WTC11 (cell line): Measurements from ENCODE around the gene PROSER3. TPM values are rescaled to one million over a fixed set of nuclear protein-coding genes. Genes with fewer than 3 reads are reported as not detected.
A peak's percentile ranks its signal among the peaks of the same experiment; 100 is the strongest.

Experiments used
- ATAC-seq: fragments of 200-7000 bp; cut with Tn5 transposase; 2 replicates; pipeline ENCODE4 v1.10.0; 2021; ENCODE audit warnings: mild to moderate bottlenecking, moderate library complexity
- CTCF ChIA-PET: fragments of 300-600 bp; sonication (Branson Sonifier 250); formaldehyde crosslinking; loops from one replicate; lab custom pipeline; 2021; ENCODE audit warnings: antibody characterized with exemption; lab: Charles Lee
- POLR2A ChIA-PET: fragments of 350-600 bp; sonication (Branson Sonifier 250); formaldehyde crosslinking; loops from one replicate; lab custom pipeline; 2021; ENCODE audit warnings: antibody characterized with exemption; lab: Charles Lee
- DNase-seq: peaks from one replicate; pipeline ENCODE4 v3.0.0; 2021; ENCODE audit warnings: low spot score
- H3K27ac Mint-ChIP-seq: 2 replicates; pipeline ENCODE4 v1.8.0; 2021; ENCODE audit warnings: mixed read lengths
- H3K27me3 Mint-ChIP-seq: 2 replicates; pipeline ENCODE4 v1.8.0; 2021; ENCODE audit warnings: low read depth, mild to moderate bottlenecking, moderate library complexity, mixed read lengths
- H3K36me3 Mint-ChIP-seq: 2 replicates; pipeline ENCODE4 v1.8.0; 2021; ENCODE audit warnings: mixed read lengths
- H3K4me1 Mint-ChIP-seq: 2 replicates; pipeline ENCODE4 v1.8.0; 2022; ENCODE audit warnings: mixed read lengths
- H3K4me3 Mint-ChIP-seq: 2 replicates; pipeline ENCODE4 v1.8.0; 2021; ENCODE audit warnings: mild to moderate bottlenecking, moderate library complexity, mixed read lengths
- H3K9me3 Mint-ChIP-seq: 2 replicates; pipeline ENCODE4 v1.8.0; 2021; ENCODE audit warnings: mixed read lengths
- ATF1 ChIP-seq: sonication (generic); formaldehyde crosslinking; IDR thresholded peaks from 2 replicates; pipeline ENCODE4 v1.8.1; 2023; ENCODE audit warnings: mild to moderate bottlenecking, moderate library complexity, missing genetic modification reagents
- E2F1 ChIP-seq: sonication (generic); formaldehyde crosslinking; IDR thresholded peaks from 2 replicates; pipeline ENCODE4 v1.8.0; 2022; ENCODE audit warnings: mild to moderate bottlenecking, missing genetic modification reagents
- FOXK1 ChIP-seq: sonication (generic); formaldehyde crosslinking; IDR thresholded peaks from 2 replicates; pipeline ENCODE4 v1.8.0; 2022; ENCODE audit warnings: mild to moderate bottlenecking, moderate library complexity, missing genetic modification reagents
- GABPB1 ChIP-seq: sonication (generic); formaldehyde crosslinking; IDR thresholded peaks from 2 replicates; pipeline ENCODE4 v1.8.1; 2023; ENCODE audit warnings: mild to moderate bottlenecking, missing genetic modification reagents
- JAZF1 ChIP-seq: fragments of 250-450 bp; sonication (Bioruptor Pico); IDR thresholded peaks from 2 replicates; pipeline ENCODE4 v1.9.0; 2021; ENCODE audit warnings: moderate library complexity, mild to moderate bottlenecking, inconsistent platforms
- JUN ChIP-seq: sonication (generic); formaldehyde crosslinking; IDR thresholded peaks from 2 replicates; pipeline ENCODE4 v1.8.0; 2023; ENCODE audit warnings: mild to moderate bottlenecking, missing genetic modification reagents
- MXD4 ChIP-seq: fragments of 250-450 bp; sonication (Bioruptor Pico); IDR thresholded peaks from 2 replicates; pipeline ENCODE4 v1.8.0; 2021; ENCODE audit warnings: mild to moderate bottlenecking, moderate library complexity, borderline replicate concordance
- USF1 ChIP-seq: sonication (generic); formaldehyde crosslinking; IDR thresholded peaks from 2 replicates; pipeline ENCODE4 v1.8.0; 2022; ENCODE audit warnings: mild to moderate bottlenecking, missing genetic modification reagents
- ZBTB21 ChIP-seq: sonication (generic); formaldehyde crosslinking; IDR thresholded peaks from 2 replicates; pipeline ENCODE4 v1.8.1; 2023; ENCODE audit warnings: mild to moderate bottlenecking, missing genetic modification reagents, borderline replicate concordance
- ZNF263 ChIP-seq: sonication (generic); formaldehyde crosslinking; IDR thresholded peaks from 2 replicates; pipeline ENCODE4 v1.8.1; 2022; ENCODE audit warnings: low read depth, mild to moderate bottlenecking, moderate library complexity, missing genetic modification reagents
- total RNA-seq: library from RNA; stranded (reverse); gene quantifications from 3 replicates; pipeline ENCODE4 v1.2.3, GENCODE V29; 2021
- TF ChIP-seq, protein P1 (sequence below): sonication (generic); formaldehyde crosslinking; IDR thresholded peaks from 2 replicates; pipeline ENCODE4 v1.8.1; 2022; ENCODE audit warnings: mild to moderate bottlenecking, moderate library complexity, missing genetic modification reagents
- TF ChIP-seq, protein P2 (sequence below): fragments of 250-450 bp; sonication (Bioruptor Pico); IDR thresholded peaks from 2 replicates; pipeline ENCODE4 v1.9.0; 2021; ENCODE audit warnings: mild to moderate bottlenecking

Gene PROSER3
- total RNA-seq, 1 experiment from 2014 or later = 32.9 TPM

- TF ChIP-seq MXD4 (CRISPR knock-in tag) = no peak
- no peak for TF ChIP-seq ATF1 (CRISPR knock-in tag)
- no peak for TF ChIP-seq USF1 (CRISPR knock-in tag)
- TF ChIP-seq, protein P1, sequence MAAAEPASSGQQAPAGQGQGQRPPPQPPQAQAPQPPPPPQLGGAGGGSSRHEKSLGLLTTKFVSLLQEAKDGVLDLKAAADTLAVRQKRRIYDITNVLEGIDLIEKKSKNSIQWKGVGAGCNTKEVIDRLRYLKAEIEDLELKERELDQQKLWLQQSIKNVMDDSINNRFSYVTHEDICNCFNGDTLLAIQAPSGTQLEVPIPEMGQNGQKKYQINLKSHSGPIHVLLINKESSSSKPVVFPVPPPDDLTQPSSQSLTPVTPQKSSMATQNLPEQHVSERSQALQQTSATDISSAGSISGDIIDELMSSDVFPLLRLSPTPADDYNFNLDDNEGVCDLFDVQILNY (CRISPR knock-in tag) = no peak
- no peak for TF ChIP-seq FOXK1 (CRISPR knock-in tag)
- Mint-ChIP-seq H3K27me3 (no peaks in the 10 kb centered on the region), H3K4me3 (peak overlapping the region; percentile 65), H3K36me3 (no peaks in the 10 kb centered on the region), H3K9me3 (no peaks in the 10 kb centered on the region), H3K27ac (no peak overlapping the region), H3K4me1 (peaks cover 29% of the 10 kb centered on the region)
- no peak for DNase-seq
- CTCF ChIA-PET = interaction anchor here (1.1 to 2.8 kb wide), 21 partner anchors 10 to 192 kb away, joined by 3 to 28 read pairs (median 8); partner anchors contain the start of genes APLP1, ARHGAP33, KIRREL2 and LIN37
- no peak for ATAC-seq
- POLR2A ChIA-PET = interaction anchor here (0.8 to 1.6 kb wide), 2 partner anchors 45 to 46 kb away, joined by 3 to 10 read pairs; no protein-coding TSS in a partner anchor
Measured at GRCh38 chr19:35785339-35785627, 27.3 kb downstream of the PROSER3 start.

DNA sequence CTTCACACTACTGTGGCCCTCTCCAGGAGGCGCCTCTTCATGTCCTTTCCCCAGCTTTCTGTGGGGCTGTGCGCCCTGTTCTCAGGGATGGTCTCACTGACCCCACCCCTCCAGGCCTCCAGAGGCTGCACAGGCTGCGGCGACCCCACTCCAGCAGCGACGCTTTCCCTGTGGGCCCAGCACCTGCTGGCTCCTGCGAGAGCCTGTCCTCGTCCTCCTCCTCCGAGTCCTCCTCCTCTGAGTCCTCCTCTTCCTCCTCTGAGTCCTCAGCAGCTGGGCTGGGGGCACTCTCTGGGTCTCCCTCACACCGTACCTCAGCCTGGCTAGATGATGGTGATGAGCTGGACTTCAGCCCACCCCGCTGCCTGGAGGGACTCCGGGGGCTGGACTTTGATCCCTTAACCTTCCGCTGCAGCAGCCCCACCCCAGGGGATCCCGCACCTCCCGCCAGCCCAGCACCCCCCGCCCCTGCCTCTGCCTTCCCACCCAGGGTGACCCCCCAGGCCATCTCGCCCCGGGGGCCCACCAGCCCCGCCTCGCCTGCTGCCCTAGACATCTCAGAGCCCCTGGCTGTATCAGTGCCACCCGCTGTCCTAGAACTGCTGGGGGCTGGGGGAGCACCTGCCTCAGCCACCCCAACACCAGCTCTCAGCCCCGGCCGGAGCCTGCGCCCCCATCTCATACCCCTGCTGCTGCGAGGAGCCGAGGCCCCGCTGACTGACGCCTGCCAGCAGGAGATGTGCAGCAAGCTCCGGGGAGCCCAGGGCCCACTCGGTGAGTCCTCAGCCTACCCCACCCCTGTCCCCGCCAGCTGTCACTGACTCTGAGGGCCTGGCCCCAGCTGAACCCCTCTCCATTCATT, 28.6 kb downstream of the PROSER3 start:
- Mint-ChIP-seq H3K27me3 (no peaks in the 10 kb centered on the region), H3K4me3 (peak overlapping the region; percentile 65), H3K27ac (no peak overlapping the region), H3K36me3 (no peaks in the 10 kb centered on the region), H3K9me3 (no peaks in the 10 kb centered on the region), H3K4me1 (peaks cover 25% of the 10 kb centered on the region)
- CTCF ChIA-PET = interaction anchor here (0.7 to 2.8 kb wide), 5 partner anchors 11 to 172 kb away, joined by 3 to 26 read pairs (median 25); partner anchors contain the start of gene HSPB6
- TF ChIP-seq, protein P2, sequence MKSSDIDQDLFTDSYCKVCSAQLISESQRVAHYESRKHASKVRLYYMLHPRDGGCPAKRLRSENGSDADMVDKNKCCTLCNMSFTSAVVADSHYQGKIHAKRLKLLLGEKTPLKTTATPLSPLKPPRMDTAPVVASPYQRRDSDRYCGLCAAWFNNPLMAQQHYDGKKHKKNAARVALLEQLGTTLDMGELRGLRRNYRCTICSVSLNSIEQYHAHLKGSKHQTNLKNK = no peak
- TF ChIP-seq ZNF263 = peak; percentile 63; the same call in 1 of the 2 replicates
- DNase-seq (no peak), ATAC-seq (no peak)
- POLR2A ChIA-PET = no interaction called here

DNA sequence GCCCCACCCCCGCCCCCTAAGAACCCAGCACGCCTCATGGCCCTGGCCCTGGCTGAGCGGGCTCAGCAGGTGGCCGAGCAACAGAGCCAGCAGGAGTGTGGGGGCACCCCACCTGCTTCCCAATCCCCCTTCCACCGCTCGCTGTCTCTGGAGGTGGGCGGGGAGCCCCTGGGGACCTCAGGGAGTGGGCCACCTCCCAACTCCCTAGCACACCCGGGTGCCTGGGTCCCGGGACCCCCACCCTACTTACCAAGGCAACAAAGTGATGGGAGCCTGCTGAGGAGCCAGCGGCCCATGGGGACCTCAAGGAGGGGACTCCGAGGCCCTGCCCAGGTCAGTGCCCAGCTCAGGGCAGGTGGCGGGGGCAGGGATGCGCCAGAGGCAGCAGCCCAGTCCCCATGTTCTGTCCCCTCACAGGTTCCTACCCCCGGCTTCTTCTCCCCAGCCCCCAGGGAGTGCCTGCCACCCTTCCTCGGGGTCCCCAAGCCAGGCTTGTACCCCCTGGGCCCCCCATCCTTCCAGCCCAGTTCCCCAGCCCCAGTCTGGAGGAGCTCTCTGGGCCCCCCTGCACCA, 29.3 kb downstream of the PROSER3 start:
- ChIA-PET POLR2A (no interaction called here), CTCF (interaction anchor here (0.7 to 2.8 kb wide), 3 partner anchors 30 to 172 kb away, joined by 3 to 8 read pairs (median 3); partner anchors contain the start of genes HSPB6, PSENEN and U2AF1L4)
- no peaks in the 10 kb centered on the region for H3K9me3 Mint-ChIP-seq
- peaks cover 22% of the 10 kb centered on the region for H3K4me1 Mint-ChIP-seq
- H3K4me3 Mint-ChIP-seq = no peak overlapping the region
- no peak for ATAC-seq
- TF ChIP-seq E2F1 (no peak), ZBTB21 (CRISPR knock-in tag) (no peak), JUN (no peak), JAZF1 (CRISPR knock-in tag) (no peak), GABPB1 (CRISPR knock-in tag) (no peak)
- TF ChIP-seq, protein P1 (CRISPR knock-in tag) = no peak
- no peaks in the 10 kb centered on the region for H3K36me3 Mint-ChIP-seq
- no peaks in the 10 kb centered on the region for H3K27me3 Mint-ChIP-seq
- H3K27ac Mint-ChIP-seq = no peak overlapping the region
- DNase-seq = no peak
